Common myeloid progenitor, CD34-positive (primary cell): ENCODE data around the gene PRKCZ.

Experiments used
- CTCF ChIA-PET: fragments of 350-600 bp; sonication (Branson Sonifier 250); formaldehyde crosslinking; loops from one replicate; lab custom pipeline; 2021; ENCODE audit warnings: antibody characterized with exemption; lab: Charles Lee
- POLR2A ChIA-PET: fragments of 350-600 bp; sonication (Branson Sonifier 250); formaldehyde crosslinking; loops from one replicate; lab custom pipeline; 2021; ENCODE audit warnings: antibody characterized with exemption; lab: Charles Lee
- DNase-seq, 3 donors: peaks; one replicate each; pipeline versions ENCODE4 v3.0.0 to v3.0.0-alpha.2; 2013
- H3K27ac ChIP-seq, 2 experiments: 1 replicate in 1 of 2; 2 replicates in 1 of 2; pipeline ENCODE4 v1.7.0; 2013; ENCODE audit warnings: inconsistent platforms in 2 of 2, low read length in 2 of 2, mild to moderate bottlenecking in 2 of 2, low read depth in 1 of 2, moderate library complexity in 1 of 2; ENCODE audit not compliant: severe bottlenecking in 2 of 2, insufficient read depth in 1 of 2, poor library complexity in 1 of 2
- H3K27me3 ChIP-seq, 5 experiments: replicated peaks in 2 of 5; 1 replicate in 3 of 5; 2 replicates in 2 of 5; pipeline versions ENCODE4 v1.6.1 to v1.7.0; 2013; ENCODE audit warnings: low read length in 4 of 5, mild to moderate bottlenecking in 2 of 5, moderate library complexity in 2 of 5, inconsistent platforms in 1 of 5; ENCODE audit not compliant: insufficient read depth in 5 of 5, control insufficient read depth in 4 of 5
- H3K36me3 ChIP-seq, 4 experiments: 1 replicate in 2 of 4; 2 replicates in 2 of 4; pipeline versions ENCODE4 v1.6.1 to v1.7.0; 2013; ENCODE audit warnings: low read length in 3 of 4, control low read depth in 1 of 4, mild to moderate bottlenecking in 1 of 4; ENCODE audit not compliant: control insufficient read depth in 4 of 4, insufficient read depth in 4 of 4
- H3K4me1 ChIP-seq, 4 experiments: 1 replicate in 3 of 4; 2 replicates in 1 of 4; pipeline versions ENCODE4 v1.6.1 to v1.7.1; 2013; ENCODE audit warnings: low read length in 3 of 4, mild to moderate bottlenecking in 3 of 4, control low read depth in 1 of 4, inconsistent platforms in 1 of 4, moderate library complexity in 1 of 4; ENCODE audit not compliant: control insufficient read depth in 4 of 4, insufficient read depth in 4 of 4; ENCODE audit errors: control extremely low read depth in 1 of 4
- H3K4me3 ChIP-seq, 7 experiments: 1 replicate in 4 of 7; 2 replicates in 3 of 7; pipeline versions ENCODE4 v1.5.1 to v1.7.0; 2013; ENCODE audit warnings: mild to moderate bottlenecking in 7 of 7, low read length in 6 of 7, moderate library complexity in 6 of 7, inconsistent platforms in 2 of 7, low read depth in 2 of 7, control low read depth in 1 of 7; ENCODE audit not compliant: insufficient read depth in 4 of 7, control insufficient read depth in 1 of 7; ENCODE audit errors: extremely low read depth in 1 of 7
- H3K9me3 ChIP-seq, 5 experiments: 1 replicate in 4 of 5; 2 replicates in 1 of 5; pipeline versions ENCODE4 v1.6.1 to v1.7.1; 2013; ENCODE audit warnings: low read length in 4 of 5, mild to moderate bottlenecking in 2 of 5, inconsistent platforms in 1 of 5, low read depth in 1 of 5, moderate library complexity in 1 of 5; ENCODE audit not compliant: control insufficient read depth in 4 of 5, insufficient read depth in 2 of 5; ENCODE audit errors: control extremely low read depth in 1 of 5
- WGBS: methylation state at CpG from one replicate; pipeline ENCODE4 v1.1.5; 2013; ENCODE audit not compliant: insufficient coverage; 5-methylcytosine and 5-hydroxymethylcytosine counted together

PRKCZ gene

GRCh38 chr1:2124446-2125198, 74.4 kb downstream of the PRKCZ start:
- peaks cover 0 to 3% (median 0%) of the 10 kb centered on the region in 5 experiments for H3K9me3 ChIP-seq
- H3K27me3 ChIP-seq: no peaks in the 10 kb centered on the region
- DNase-seq: peak in 2 of 3 donors; percentile 60 to 71
- POLR2A ChIA-PET: no interaction called here
- CTCF ChIA-PET: interaction anchor here (1.2 kb wide), 1 partner anchor 15 kb away, joined by 4 read pairs; no protein-coding TSS in a partner anchor
- no peak overlapping the region for H3K27ac ChIP-seq
- H3K36me3 ChIP-seq: no peaks in the 10 kb centered on the region
- H3K4me1 ChIP-seq: peaks cover 0 to 24% (median 19%) of the 10 kb centered on the region in 4 experiments
- 95% methylated on average over 30 of the region's 31 CpGs for WGBS
- no peak overlapping the region for H3K4me3 ChIP-seq

- no peak overlapping the region for H3K4me3 ChIP-seq
- no peaks in the 10 kb centered on the region for H3K9me3 ChIP-seq
- no peak overlapping the region for H3K27ac ChIP-seq
- ChIA-PET CTCF (interaction anchor here (1.2 to 3.1 kb wide), 3 partner anchors 14 to 36 kb away, joined by 4 to 17 read pairs (median 7); no protein-coding TSS in a partner anchor), POLR2A (no interaction called here)
- H3K4me1 ChIP-seq: peaks cover 0 to 24% (median 19%) of the 10 kb centered on the region in 4 experiments
- H3K27me3 ChIP-seq: no peaks in the 10 kb centered on the region
- H3K36me3 ChIP-seq: no peaks in the 10 kb centered on the region
- DNase-seq: peak in 1 of 3 donors; percentile 33
- 94% methylated on average over 31 of the region's 34 CpGs for WGBS
These were observed 75.4 kb downstream of the PRKCZ start for GRCh38 chr1:2125350-2126211.

GRCh38 chr1:2126331-2127186, 76.3 kb downstream of the PRKCZ start:
- no peaks in the 10 kb centered on the region for H3K36me3 ChIP-seq
- 67% methylated on average over 33 of the region's 39 CpGs for WGBS
- peaks cover 0 to 24% (median 19%) of the 10 kb centered on the region in 4 experiments for H3K4me1 ChIP-seq
- H3K27ac ChIP-seq: no peak overlapping the region
- no peaks in the 10 kb centered on the region for H3K27me3 ChIP-seq
- no peaks in the 10 kb centered on the region for H3K9me3 ChIP-seq
- ChIA-PET CTCF (interaction anchor here (1.0 to 3.1 kb wide), 3 partner anchors 9 to 37 kb away, joined by 3 to 17 read pairs (median 7); no protein-coding TSS in a partner anchor), POLR2A (no interaction called here)
- peak in 1 of 3 donors; percentile 12 for DNase-seq
- peak overlapping the region in 4 of 7 experiments; percentile 2 to 55 (median 38) for H3K4me3 ChIP-seq

- Histone ChIP-seq H3K9me3 (no peaks in the 10 kb centered on the region), H3K36me3 (no peaks in the 10 kb centered on the region), H3K27ac (no peak overlapping the region), H3K27me3 (no peaks in the 10 kb centered on the region), H3K4me3 (peak overlapping the region in 3 of 7 experiments; percentile 26 to 55 (median 51)), H3K4me1 (peaks cover 0 to 27% (median 25%) of the 10 kb centered on the region in 4 experiments)
- ChIA-PET CTCF (interaction anchor here (1.0 to 3.1 kb wide), 5 partner anchors 8 to 167 kb away, joined by 3 to 17 read pairs (median 5); no protein-coding TSS in a partner anchor), POLR2A (no interaction called here)
- 62% methylated on average over 18 of the region's 30 CpGs for WGBS
- peak; percentile 50 to 88 (median 85) for DNase-seq
These were observed 77.3 kb downstream of the PRKCZ start for GRCh38 chr1:2127187-2128145.

GRCh38 chr1:2128189-2128901, 78.1 kb downstream of the PRKCZ start:
- Histone ChIP-seq H3K4me1 (peaks cover 0 to 33% (median 31%) of the 10 kb centered on the region in 4 experiments), H3K9me3 (no peaks in the 10 kb centered on the region), H3K27me3 (no peaks in the 10 kb centered on the region), H3K4me3 (no peak overlapping the region), H3K36me3 (no peaks in the 10 kb centered on the region), H3K27ac (no peak overlapping the region)
- POLR2A ChIA-PET: no interaction called here
- CTCF ChIA-PET: interaction anchor here (1.0 to 3.1 kb wide), 3 partner anchors 11 to 168 kb away, joined by 3 to 17 read pairs (median 5); no protein-coding TSS in a partner anchor
- no peak for DNase-seq
- 98% methylated on average over 29 of the region's 29 CpGs for WGBS
